ENCODE results near the gene ARL16.

GRCh38 chr17:81652906-81653771 is 30.5 kb downstream of the ARL16 start:
- TF ChIP-seq ZNF384 (IDR thresholded peaks at IDR 0.05) (no peak), SUZ12 (IDR thresholded peaks at IDR 0.05) (no peak), TARDBP (IDR thresholded peaks at IDR 0.05) (no peak), FOXM1 (IDR thresholded peaks at IDR 0.05; ENCODE audit: borderline replicate concordance) (no peak), ELF4 (IDR thresholded peaks at IDR 0.05) (no peak), SP1 (IDR thresholded peaks at IDR 0.05) (no peak), NFRKB (IDR thresholded peaks at IDR 0.05) (no peak), BHLHE40 (IDR thresholded peaks at IDR 0.05; ENCODE audit: borderline replicate concordance) (no peak)

All from HEK293T (cell line).